Subcutaneous adipose tissue (tissue), 4 donors: ENCODE measurements around the gene PDE4D. TPM values are rescaled to one million over a fixed set of nuclear protein-coding genes. Genes with fewer than 3 reads are reported as not detected.

Experiments used
- total RNA-seq, 4 donors: library from RNA; depleted of rRNA; stranded (reverse); fragments of >200 nt; gene quantifications; one replicate each; pipeline ENCODE4 v1.1.0, GENCODE V29; 2016
- TF ChIP-seq, protein P1 (sequence below): fragments of 450-650 bp; IDR thresholded peaks from one replicate; pipeline ENCODE4 v1.5.1; 2016; ENCODE audit warnings: low read depth, mild to moderate bottlenecking, control low read depth, antibody characterized with exemption, moderate library complexity

The PDE4D gene
- total RNA-seq, 4 donors from 2014 or later, result 15.0 to 24.0 (median 18.5) TPM

DNA sequence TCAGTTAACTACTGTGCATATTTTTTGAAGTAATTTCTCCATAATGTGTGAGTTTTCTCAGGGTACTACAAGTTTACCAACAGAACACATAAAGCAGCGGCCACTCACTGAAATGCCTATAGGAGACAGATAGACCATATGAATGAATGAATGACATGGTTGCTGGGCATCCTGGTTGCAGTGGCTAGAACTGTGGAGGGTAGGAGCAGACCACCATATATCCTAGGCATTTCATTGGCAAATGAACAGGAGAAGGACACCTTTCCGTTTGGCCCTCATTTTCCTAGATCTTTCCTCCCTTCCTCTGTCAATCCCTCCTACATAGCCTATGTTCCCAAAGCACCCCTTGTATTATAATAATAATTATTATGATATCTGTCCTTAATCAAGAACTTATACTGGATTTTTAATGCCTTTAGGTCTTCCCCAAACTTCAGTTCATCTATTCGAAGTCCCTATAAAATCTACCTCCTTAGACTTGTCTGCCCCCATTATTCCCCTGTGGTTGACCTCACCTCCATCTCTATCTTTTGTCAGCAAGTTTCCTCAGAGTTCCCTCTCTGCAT, 838.5 kb downstream of the PDE4D start:
- TF ChIP-seq, protein P1, sequence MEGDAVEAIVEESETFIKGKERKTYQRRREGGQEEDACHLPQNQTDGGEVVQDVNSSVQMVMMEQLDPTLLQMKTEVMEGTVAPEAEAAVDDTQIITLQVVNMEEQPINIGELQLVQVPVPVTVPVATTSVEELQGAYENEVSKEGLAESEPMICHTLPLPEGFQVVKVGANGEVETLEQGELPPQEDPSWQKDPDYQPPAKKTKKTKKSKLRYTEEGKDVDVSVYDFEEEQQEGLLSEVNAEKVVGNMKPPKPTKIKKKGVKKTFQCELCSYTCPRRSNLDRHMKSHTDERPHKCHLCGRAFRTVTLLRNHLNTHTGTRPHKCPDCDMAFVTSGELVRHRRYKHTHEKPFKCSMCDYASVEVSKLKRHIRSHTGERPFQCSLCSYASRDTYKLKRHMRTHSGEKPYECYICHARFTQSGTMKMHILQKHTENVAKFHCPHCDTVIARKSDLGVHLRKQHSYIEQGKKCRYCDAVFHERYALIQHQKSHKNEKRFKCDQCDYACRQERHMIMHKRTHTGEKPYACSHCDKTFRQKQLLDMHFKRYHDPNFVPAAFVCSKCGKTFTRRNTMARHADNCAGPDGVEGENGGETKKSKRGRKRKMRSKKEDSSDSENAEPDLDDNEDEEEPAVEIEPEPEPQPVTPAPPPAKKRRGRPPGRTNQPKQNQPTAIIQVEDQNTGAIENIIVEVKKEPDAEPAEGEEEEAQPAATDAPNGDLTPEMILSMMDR, result no peak

DNA sequence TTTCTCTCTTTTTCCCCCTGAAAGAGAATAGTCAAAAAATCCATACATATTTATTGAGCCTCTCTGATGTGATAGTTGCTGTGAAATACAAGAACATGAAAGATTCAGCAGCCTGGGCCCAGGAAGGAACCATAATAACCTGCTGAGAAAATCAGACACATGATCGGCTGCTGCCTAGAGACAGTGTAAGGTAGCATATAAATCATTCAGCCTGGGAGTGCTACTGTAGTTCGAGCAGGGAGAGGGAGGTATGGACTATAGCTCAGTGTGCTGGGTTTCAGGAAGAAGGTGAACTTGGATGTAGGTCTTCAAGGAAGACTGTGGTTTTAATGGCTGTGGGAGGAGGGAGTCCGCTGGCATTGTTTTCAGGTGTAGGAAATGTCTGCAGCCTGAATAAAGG, 841.6 kb downstream of the PDE4D start:
- TF ChIP-seq, protein P1, result no peak

DNA sequence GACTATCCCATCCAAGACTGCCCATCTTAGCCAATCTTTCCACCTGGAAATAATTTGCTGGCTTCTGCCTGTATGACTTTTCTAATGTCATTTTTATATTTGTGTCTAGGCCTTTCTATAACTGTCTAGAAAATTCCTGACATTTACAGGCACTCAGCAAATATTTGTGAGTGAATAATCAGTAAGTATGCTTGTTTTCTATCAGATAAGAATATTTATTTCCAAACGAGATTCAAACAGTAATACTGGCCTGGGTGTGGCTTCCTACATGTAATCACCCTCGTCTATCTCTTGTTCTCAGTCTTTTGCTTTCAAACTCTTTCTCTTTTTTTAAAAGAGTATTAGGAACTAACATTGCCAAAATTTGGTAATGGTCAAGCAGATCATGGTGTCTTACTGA, 844.4 kb downstream of the PDE4D start:
- TF ChIP-seq, protein P1, result no peak

DNA sequence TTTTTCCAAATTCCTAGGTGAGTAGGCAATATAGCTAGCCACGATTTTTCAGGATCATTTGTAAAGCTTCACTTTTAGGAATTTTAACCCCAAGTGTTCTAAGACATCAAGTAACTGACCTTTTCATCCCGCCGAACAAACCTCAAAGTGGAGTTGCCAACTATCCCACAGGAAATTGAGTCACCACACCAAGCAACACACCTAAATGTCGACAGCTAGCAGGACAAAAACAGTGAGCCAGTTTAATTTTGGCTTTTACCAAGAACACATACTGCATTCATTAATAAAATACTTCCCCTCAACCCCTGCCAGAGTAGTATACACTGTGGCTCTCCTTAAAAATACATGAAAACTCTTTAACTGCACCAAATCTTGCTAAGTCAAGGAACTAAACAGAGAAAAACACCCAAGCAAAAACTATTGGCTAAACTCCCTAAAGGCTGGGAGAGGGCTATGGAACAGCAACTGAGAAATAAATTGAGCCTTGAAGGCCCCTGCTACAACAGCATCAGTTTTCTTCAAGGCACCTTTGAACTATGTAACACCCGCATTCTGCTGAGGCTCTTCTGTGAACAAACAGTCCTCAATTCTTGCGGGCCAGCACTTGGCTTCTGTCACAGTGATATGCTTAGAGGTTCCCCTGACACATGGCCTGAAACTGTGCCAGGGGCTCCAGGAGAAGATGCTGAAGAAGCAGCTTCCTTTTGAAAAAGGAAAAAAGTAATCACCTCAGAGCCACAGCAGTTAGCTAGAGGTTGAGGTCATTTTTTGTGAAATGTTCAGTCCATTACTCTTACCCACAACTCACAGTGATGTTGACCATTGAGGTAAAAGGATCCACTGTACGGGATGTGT, 851.1 kb downstream of the PDE4D start:
- TF ChIP-seq, protein P1, result no peak

DNA sequence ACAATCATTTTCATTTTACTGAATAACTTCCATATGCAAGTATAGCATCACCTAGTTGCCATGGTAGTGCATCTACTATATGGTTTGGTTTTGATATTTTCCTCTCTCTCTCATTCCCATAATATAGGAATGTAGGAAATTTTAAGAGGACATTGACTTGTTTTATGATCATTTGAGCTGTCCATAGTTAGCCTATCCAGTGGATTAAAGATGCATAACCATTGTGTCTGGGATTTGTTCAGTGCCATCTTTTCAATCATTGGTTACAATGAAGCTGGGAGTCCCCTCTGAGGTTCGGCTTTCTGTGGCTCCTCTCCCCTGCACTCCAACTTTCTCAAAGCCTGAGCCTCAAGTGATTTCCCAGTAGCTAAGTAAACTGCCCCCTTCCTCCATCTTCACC, 852.2 kb downstream of the PDE4D start:
- TF ChIP-seq, protein P1, result no peak

DNA sequence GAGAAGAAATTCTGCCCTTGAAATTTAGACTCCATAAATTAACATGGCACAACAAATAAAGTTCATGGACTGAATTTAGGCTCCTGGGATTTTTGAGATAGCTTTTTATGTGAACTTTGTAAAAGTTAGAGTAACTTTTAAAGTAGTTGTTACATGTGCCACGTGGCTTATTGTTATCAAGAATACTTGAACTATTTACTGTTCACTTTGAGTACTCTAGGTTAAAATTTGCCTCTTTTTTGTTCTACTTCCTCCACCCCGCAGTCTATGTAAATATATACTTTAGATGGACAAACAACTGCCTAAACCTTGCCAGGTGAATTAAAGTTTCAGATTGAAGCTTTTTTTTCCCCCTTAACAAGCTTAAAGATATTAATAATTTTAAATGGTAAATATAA, 852.7 kb downstream of the PDE4D start:
- TF ChIP-seq, protein P1, result no peak

DNA sequence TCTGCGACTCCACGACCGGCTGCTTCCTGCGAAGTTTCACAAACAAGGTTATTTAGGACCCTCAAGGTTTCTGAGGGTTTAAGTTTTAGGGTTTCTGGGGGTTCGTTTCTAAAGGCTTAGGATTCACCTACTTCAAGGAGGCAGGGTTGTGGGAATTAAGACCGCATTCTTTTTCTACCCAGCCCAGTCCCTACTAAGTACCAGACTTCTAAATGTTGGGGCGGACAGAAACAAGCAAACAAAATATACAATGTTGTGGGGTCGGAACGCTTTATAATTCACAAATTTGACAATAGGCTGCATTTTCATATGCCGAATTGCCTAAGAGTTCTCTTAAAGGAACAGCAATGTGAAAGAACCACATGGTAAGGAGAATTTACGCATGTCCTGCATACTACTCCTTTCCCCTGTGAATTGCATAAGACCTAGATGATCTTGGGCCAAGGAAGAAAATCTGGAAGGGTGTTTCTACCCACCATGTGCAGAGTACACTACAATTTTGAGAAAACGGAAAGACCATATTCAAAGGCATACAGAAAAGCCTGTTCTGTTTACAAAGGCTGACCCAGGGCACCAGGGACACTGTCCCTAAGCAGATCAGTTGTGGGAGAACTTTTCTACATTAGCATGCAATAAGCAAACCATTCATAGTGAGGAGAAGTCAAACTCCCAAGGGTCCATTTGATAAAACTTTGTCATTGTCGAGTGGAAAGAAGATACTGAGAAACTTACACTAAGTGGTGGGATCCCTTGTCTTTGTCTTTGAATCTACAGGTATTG, 853.3 kb downstream of the PDE4D start:
- TF ChIP-seq, protein P1, result no peak
